ENCODE measurements around the gene ACTC1.

ACTC1 gene

GRCh38 chr15:34793071-34793470 is 2.3 kb downstream of the ACTC1 start:
- Histone ChIP-seq H3K9me3 (ENCODE audit: insufficient read depth, low read length) (no peaks in the 10 kb centered on the region), H3K4me2 (ENCODE audit: low read length) (no peak overlapping the region), H3K27me3 (ENCODE audit: low read depth, low read length) (peaks cover 28% of the 10 kb centered on the region), H3K79me2 (ENCODE audit: low read length) (no peaks in the 10 kb centered on the region), H3K36me3 (replicated peaks; ENCODE audit: low read depth, low read length) (no peaks in the 10 kb centered on the region), H4K20me1 (ENCODE audit: insufficient read depth, low read length) (no peaks in the 10 kb centered on the region), H2AFZ (ENCODE audit: low read depth, low read length) (no peak overlapping the region), H3K27ac (ENCODE audit: low read length) (no peak overlapping the region), H3K9ac (ENCODE audit: low read length) (no peak overlapping the region), H3K4me3 (ENCODE audit: low read length) (no peak overlapping the region), H3K4me1 (ENCODE audit: low read length) (no peaks in the 10 kb centered on the region)
- TF ChIP-seq EZH2phosphoT487 (IDR thresholded peaks at IDR 0.05; ENCODE audit: low read depth), result no peak
- no peak for TF ChIP-seq CTCF (IDR thresholded peaks at IDR 0.05; ENCODE audit: low read depth, low read length)

GRCh38 chr15:34791701-34792100 is 3.6 kb downstream of the ACTC1 start:
- no peak overlapping the region for H3K27ac ChIP-seq (ENCODE audit: low read length)
- H3K36me3 ChIP-seq (replicated peaks; ENCODE audit: low read depth, low read length), result no peaks in the 10 kb centered on the region
- no peaks in the 10 kb centered on the region for H3K9me3 ChIP-seq (ENCODE audit: insufficient read depth, low read length)
- TF ChIP-seq EZH2phosphoT487 (IDR thresholded peaks at IDR 0.05; ENCODE audit: low read depth), result no peak
- TF ChIP-seq CTCF (IDR thresholded peaks at IDR 0.05; ENCODE audit: low read depth, low read length), result no peak
- H3K4me2 ChIP-seq (ENCODE audit: low read length), result no peak overlapping the region
- no peak overlapping the region for H3K4me3 ChIP-seq (ENCODE audit: low read length)
- H3K4me1 ChIP-seq (ENCODE audit: low read length), result no peaks in the 10 kb centered on the region
- no peaks in the 10 kb centered on the region for H4K20me1 ChIP-seq (ENCODE audit: insufficient read depth, low read length)
- H3K9ac ChIP-seq (ENCODE audit: low read length), result no peak overlapping the region
- H2AFZ ChIP-seq (ENCODE audit: low read depth, low read length), result no peak overlapping the region
- no peaks in the 10 kb centered on the region for H3K79me2 ChIP-seq (ENCODE audit: low read length)
- H3K27me3 ChIP-seq (ENCODE audit: low read depth, low read length), result peaks cover 18% of the 10 kb centered on the region

- H3K9ac ChIP-seq (ENCODE audit: low read length), result no peak overlapping the region
- H3K4me2 ChIP-seq (ENCODE audit: low read length), result no peak overlapping the region
- H3K9me3 ChIP-seq (ENCODE audit: insufficient read depth, low read length), result no peaks in the 10 kb centered on the region
- no peaks in the 10 kb centered on the region for H4K20me1 ChIP-seq (ENCODE audit: insufficient read depth, low read length)
- no peak for TF ChIP-seq CTCF (IDR thresholded peaks at IDR 0.05; ENCODE audit: low read depth, low read length)
- no peak for TF ChIP-seq EZH2phosphoT487 (IDR thresholded peaks at IDR 0.05; ENCODE audit: low read depth)
- no peak overlapping the region for H2AFZ ChIP-seq (ENCODE audit: low read depth, low read length)
- H3K4me3 ChIP-seq (ENCODE audit: low read length), result no peak overlapping the region
- H3K27ac ChIP-seq (ENCODE audit: low read length), result no peak overlapping the region
- no peaks in the 10 kb centered on the region for H3K36me3 ChIP-seq (replicated peaks; ENCODE audit: low read depth, low read length)
- no peaks in the 10 kb centered on the region for H3K79me2 ChIP-seq (ENCODE audit: low read length)
- H3K4me1 ChIP-seq (ENCODE audit: low read length), result no peaks in the 10 kb centered on the region
- peaks cover 16% of the 10 kb centered on the region for H3K27me3 ChIP-seq (ENCODE audit: low read depth, low read length)
Observed at GRCh38 chr15:34790121-34790520, 5.2 kb downstream of the ACTC1 start.

- no peak overlapping the region for H3K4me3 ChIP-seq (ENCODE audit: low read length)
- no peak overlapping the region for H3K9ac ChIP-seq (ENCODE audit: low read length)
- no peaks in the 10 kb centered on the region for H3K9me3 ChIP-seq (ENCODE audit: insufficient read depth, low read length)
- H3K36me3 ChIP-seq (replicated peaks; ENCODE audit: low read depth, low read length), result no peaks in the 10 kb centered on the region
- H3K27ac ChIP-seq (ENCODE audit: low read length), result no peak overlapping the region
- no peak overlapping the region for H3K4me2 ChIP-seq (ENCODE audit: low read length)
- no peak for TF ChIP-seq CTCF (IDR thresholded peaks at IDR 0.05; ENCODE audit: low read depth, low read length)
- no peak for TF ChIP-seq EZH2phosphoT487 (IDR thresholded peaks at IDR 0.05; ENCODE audit: low read depth)
- H2AFZ ChIP-seq (ENCODE audit: low read depth, low read length), result no peak overlapping the region
- H3K4me1 ChIP-seq (ENCODE audit: low read length), result no peaks in the 10 kb centered on the region
- H3K27me3 ChIP-seq (ENCODE audit: low read depth, low read length), result peaks cover 20% of the 10 kb centered on the region
- H3K79me2 ChIP-seq (ENCODE audit: low read length), result no peaks in the 10 kb centered on the region
- H4K20me1 ChIP-seq (ENCODE audit: insufficient read depth, low read length), result no peaks in the 10 kb centered on the region
Observed at GRCh38 chr15:34789326-34789725, 6.0 kb downstream of the ACTC1 start.
